ENCODE measurements around the gene GP2.
"Not testable (repeated sequence)": the region's sequence is repeated elsewhere in the genome, so short reads cannot be mapped to it uniquely, and the experiment has no call there.

The GP2 gene

DNA sequence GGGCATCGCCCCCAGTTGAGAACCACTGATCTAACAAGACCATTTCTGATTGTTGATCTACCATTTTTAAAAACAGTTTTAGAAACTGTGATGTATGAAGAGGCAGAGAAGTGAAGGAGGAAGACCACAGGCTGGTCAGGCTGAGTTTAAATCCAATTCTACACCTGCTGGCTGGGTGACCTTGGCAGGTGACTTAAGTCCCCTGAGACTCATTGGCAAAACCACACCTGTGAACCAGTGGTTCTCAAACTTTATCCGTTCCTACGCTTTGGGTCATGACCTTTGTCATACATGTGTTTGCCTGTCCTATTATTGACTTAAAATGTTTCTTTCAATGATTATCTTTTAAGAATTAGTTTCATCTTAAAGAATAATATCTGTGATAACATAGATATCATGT, 2.3 kb downstream of the GP2 start:
- no peak for DNase-seq (ENCODE audit: low read depth)

DNA sequence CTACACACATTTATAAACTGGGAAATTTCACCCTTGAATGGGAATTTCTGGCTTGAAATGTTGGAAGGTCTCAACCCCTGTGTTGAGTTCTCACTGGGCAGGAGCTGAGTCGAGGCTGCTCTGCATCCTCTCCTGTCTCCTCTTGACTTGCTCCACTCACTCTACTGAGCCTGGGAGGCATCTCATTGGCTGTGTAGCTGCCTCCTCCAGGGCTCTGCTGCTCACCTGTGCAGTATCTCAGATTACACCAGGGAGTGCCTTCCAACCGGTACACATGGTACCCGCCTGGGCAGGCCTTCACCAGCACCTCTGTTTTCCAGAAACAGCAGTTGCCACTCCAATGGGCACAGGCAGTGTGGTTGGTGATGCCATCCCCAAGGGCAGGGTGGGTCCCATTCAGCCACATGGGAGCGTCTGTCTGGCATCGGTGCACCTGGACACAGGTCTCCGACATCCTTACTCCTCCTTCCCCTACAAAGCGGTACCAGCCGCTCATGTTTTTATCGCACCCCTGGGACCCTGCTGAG, 3.7 kb downstream of the GP2 start:
- DNase-seq (ENCODE audit: low read depth) = no peak

DNA sequence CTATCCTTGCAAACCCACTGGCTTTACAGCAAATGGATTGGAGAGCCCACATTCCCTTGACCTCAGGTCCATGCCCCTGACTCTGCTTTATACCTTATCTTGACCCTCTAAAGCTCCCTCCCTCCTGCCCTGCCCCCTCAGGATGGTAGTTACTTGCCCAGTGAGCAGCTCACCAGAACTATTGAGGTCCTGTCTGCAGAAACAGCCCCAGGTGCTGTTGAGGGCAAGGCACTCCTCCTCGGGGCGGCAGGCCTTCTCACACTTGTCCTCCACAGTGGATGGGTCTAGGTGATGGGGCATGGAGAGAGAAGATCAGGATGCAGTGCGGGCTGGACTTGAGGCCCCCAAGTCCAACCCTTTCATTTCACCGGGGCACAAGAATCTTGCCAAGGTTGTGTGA, 4.6 kb downstream of the GP2 start:
- no peak for DNase-seq (ENCODE audit: low read depth)

DNA sequence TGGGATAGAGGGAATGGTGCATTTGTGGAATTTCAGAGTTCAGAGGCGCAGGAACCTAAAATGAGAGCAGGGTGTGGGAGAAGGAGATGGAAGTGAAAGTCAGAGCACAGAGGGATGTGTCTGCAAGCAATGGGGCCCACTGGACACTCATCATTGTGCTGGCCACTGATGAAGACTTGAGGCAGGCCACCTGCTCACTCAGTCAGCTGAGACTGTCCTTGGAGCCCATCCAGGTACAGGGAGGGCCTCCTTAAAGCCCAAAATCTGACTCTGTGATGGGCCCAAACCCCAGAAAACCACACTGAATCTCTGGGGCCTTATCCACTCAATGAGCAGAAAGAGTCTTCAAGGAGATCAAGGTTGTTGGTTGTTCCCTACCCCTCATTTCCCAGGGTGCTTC, 5.6 kb downstream of the GP2 start:
- DNase-seq (ENCODE audit: low read depth) = no peak

DNA sequence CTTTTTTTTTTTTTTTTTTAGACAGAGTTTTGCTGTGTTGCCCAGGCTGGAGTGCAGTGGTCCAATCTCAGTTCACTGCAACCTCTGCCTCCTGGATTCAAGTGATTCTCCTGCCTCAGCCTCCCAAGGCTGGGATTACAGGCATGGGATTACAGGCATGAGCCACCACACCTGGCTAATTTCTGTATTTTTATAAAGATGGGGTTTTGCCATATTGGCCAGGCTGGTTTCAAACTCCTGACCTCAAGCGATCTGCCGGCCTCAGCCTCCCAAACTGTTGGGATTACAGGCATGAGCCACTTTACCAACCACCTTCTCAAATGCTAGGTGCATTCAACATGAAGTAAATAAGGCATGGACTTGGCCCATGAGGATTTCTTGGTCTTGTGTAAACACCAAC, 6.3 kb downstream of the GP2 start:
- DNase-seq (ENCODE audit: low read depth) = not testable (repeated sequence)

DNA sequence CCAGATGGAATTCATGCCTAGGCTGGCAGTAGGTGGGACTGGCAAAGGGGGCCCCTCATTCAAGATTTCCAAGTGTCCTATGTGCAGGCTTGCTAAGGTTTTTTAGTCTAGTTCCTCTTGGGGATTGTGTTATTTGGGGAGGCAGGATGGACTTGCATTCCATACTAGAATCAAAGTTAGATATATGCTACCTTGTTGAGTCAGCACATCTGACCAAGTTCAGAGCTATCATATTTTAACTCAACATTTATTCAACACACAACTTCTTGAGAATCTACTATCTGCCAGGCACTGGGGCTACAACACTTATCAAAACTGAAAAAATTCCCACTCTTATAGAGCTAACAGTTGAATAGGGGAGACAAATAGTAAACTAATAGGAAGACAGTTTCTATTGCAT, 6.7 kb downstream of the GP2 start:
- no peak for DNase-seq (ENCODE audit: low read depth)

DNA sequence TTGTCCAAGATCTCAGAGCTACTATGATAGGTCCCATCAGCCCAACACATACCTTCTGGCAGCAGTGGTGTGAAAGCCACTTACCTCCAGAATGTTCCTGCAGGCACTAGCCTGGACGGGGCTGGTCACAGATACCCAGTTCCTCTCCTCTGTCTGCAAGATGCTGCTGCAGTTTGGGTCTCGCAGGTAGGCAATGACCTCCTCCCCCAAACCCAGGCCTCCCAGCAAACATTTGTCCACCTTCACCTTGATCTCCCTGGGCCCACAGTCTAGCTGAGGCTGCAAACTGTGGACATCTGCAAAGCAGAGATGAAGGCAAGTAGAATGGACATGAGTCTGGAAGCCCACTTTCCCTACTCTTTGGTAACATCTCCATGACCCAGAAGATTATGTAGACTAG, 7.1 kb downstream of the GP2 start:
- DNase-seq (ENCODE audit: low read depth) = no peak

DNA sequence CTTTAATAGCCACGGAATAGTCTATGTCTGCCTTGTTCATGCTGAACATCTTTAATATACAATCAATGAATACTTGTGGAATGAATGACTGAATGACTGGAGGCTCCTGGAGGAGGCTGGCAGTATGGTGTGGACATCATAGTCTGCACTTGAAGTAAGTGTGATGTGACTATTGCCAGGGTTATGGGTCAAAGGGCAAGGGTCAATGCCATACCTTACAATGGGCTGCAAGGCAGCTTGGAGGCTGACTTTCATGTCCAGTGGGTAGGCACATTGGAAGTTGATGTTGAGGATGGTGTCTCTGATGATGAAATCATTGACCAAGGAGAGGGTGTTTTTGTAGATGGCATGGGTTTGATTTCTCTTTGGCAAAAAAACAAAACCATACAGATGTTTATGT, 7.9 kb downstream of the GP2 start:
- no peak for DNase-seq (ENCODE audit: low read depth)

DNA sequence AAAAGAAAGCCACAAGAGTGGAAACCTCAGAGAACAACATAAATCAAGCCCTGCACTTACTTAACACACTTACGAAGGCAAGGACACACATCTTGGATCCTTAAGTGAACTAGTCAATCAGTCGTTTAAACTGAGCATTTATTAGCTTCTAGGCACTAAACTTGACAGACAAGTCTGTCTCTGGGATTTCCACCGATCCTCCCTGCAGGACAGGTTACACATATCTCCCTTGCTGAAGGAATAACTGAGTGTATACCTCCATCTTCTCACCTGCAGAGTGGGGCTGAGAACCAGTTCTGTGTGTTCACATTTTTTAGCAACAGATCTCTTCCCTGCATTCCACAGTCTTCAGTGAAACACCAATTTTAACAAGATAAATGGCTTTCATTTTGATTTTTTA, 8.9 kb downstream of the GP2 start:
- no peak for DNase-seq (ENCODE audit: low read depth)

DNA sequence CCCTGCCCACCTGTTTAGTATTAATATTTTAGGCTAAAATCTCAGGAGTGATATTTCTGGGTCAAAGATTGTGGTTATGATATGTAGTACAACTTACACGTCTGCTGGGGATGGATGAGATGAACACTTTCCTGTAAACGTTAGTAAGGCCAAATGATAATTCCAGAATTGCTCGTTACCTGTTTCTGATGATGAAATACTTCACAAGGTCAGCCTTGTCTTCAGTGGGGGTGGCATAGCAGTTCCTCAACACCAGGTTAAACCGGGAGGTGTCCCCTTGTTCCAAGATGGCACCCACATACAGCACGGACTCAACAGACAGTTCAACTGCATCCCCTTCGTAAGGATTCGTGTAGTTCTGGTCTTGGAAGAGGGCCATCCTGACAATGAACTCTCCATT, 9.3 kb downstream of the GP2 start:
- no peak for DNase-seq (ENCODE audit: low read depth)

DNA sequence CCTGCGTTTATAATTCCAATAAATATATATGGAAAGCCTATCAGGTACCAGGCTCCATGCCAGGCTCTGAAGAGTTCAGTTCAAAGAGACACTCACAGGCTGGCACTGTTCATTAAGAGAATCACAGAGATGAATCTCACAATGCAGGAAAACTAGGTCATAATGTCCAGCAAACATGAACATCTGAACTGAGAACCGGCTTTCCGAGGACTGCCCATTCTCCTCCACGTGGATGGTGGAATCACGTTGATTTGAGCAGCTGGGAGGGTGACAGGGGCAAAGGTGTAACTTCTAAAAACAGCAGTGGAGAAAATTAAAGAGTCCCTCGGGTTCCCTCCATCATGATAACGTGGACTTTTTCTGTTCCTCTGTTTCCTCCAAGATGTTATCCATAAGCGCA, 10.2 kb downstream of the GP2 start:
- no peak for DNase-seq (ENCODE audit: low read depth)

DNA sequence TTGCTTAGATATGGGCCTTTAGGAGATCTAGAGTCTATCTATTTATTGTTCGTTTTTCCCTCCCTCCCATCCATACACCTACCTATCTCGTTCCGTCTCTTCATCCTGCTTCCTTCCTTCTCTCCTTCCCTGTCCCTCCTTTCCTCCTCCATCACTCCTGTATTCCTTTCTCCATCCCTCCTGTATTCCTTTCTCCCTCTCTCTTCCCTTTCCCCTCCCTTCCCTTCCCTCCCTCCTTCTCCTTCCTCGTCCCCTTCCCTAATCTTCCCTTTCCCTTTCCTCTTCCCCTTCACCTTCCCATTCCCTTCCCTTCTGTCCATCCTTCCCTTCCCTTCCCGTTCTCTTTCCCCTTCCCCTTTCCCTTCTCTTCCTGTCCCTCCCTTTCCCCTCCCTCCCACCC, 10.6 kb downstream of the GP2 start:
- no peak for DNase-seq (ENCODE audit: low read depth)

DNA sequence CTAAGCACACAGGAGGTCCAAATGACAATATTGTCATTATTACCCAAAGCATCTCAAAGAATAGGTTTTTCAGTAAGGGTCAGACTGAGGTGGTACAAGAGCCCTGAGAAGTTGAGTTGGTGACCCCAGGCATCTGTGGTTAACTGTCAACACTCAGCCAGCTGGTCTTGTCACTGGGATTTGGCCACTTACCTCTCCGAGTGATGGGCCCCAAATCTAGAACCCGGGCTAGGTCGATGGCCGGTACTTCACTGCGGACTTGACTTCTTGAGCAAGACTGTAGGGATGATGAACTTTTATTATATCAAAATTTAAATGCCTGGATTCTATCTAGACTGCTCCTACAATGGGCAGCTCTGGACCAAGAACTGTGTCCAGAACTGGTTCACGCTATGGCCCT, 11.5 kb downstream of the GP2 start:
- no peak for DNase-seq (ENCODE audit: low read depth)

DNA sequence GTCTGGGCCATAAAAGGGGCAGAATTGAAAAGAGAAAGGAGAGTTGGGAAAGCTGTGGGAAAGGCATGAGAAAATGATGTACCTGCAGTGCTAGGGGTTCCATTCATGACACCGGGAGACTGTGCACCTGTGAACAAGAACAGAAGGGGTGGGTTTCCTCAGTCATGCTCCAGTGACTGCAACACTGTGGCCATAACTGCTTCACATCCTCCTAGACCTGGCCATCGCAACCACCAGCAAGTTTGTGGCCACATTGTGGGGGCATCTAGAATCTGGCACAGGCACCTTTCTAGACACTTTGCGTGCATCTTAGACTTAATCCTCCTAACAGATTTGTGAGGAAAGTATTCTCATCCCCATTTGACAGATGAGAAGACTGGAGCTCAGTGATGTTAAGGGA, 12.7 kb downstream of the GP2 start:
- DNase-seq (ENCODE audit: low read depth) = no peak

DNA sequence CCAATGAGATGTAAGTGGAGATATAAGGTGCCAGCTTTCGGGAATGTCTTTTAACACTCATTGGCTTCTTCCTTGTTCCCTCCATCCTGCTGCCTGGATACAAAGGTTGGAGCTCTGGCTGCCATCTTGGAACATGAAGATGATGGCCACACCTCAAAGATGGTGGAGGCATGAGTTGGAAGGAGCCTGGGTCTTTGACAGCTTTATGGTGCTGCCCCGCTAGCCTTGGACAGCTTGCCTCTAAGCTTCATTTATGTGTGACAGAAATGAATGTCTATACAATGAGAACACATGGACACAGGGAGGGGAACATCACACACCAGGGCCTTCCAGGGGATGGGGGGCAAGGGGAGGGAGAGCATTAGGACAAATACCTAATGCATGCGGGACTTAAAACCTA, 13.6 kb downstream of the GP2 start:
- no peak for DNase-seq (ENCODE audit: low read depth)

DNA sequence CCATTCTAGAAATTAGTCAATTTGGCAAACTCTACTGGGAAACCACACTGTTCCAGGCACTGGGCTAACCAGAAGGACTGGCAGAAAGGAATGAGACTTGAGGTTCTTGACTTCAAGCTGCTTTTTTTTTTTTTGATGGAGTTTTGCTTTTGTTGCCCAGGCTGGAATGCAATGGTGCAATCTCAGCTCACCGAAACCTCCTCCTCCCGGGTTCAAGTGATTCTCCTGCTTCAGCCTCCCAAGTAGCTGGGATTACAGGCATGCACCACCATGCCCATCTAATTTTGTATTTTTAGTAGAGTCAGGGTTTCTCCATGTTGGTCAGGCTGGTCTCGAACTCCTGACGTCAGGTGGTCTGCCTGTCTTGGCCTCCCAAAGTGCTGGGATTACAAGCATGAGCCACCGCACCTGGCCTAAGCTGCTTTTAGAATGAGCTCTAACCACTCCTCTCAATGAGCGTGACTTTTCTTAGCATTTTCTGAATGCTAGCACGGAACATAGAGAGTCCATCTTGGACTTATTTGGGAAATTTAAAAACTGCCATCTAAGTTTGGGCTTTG, 14.7 kb downstream of the GP2 start:
- not testable (repeated sequence) for DNase-seq (ENCODE audit: low read depth)

DNA sequence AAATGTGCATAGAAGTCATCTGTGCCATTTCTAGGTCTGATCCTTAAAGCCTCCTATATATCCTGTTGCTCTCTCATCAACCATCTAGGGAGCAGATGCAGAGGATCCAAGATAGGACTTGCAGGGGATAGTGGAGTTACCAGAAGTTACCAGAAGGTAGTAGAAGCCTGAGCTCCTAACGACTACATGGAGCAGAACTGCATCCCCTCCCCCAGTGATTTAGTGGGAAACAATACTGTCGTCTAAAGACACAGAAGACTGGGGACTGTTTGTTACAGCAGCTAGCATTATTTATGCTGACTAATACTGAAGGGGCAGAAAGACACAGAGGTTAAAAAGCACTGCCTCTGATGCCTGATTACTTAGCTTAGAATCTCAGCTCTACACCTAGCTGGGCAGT, 15.8 kb downstream of the GP2 start:
- DNase-seq (ENCODE audit: low read depth) = no peak

DNA sequence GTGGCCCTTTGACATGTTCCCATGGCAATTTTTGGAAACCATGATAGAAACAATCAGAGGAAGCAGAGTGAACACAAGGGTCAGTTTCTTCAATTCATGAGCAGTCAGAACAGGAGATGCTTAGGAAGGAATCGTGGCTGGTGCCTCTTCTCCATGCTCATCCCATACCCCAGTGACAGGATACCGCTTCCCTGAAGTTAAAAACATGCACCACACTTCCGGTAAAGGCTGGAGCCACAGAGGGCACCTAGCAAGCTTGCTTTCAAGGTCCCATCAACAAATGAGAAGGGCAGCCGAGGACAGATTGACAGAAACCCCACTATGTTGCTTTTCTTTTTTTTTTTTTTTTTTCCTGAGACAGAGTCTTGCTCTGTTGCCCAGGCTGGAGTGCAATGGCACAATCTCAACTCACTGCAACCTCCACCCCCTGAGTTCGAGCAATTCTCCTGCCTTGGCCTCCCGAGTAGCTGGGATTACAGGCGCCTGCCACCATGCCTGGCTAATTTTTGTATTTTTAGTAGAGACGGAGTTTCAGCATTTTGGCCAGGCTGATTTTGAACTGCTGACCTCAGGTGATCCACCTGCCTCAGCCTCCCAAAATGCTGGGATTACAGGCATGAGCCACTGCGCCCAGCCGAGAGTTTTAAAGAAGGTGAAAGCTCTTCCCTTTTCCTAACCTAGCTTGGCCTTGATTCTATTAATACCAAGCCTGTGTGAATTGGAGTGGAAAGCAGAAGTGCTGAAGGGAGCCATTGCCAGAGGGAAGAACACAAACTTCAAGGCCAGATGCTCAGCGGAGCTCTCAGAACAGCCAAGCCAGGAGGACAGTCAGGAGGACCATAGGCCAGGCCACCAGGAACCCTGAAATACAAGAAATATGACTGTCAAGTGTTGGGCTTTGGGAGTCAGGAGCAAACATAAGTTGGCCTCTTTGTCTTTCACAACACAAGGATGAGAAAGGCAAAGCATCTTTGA, 16.6 kb downstream of the GP2 start:
- no peak for DNase-seq (ENCODE audit: low read depth)

DNA sequence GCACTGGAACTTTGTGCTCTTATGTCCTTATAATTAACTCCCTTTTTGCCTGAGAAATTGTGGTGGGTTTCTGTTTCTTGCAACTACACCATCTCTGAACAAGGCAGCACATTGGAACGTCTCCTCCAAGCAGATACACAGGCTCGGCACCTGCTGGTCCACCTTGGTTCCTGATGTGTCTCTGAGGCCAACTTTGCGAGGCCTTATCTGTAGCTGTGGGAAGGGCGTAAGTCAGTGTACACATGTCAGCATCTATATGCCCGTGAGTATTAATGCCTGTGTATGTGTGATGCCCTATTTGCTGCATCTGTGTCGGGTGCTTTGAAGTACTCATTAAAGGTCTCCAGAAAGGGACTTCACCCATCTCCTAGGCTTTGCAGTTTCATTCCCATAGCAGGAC, 17.5 kb downstream of the GP2 start:
- DNase-seq (ENCODE audit: low read depth) = no peak

DNA sequence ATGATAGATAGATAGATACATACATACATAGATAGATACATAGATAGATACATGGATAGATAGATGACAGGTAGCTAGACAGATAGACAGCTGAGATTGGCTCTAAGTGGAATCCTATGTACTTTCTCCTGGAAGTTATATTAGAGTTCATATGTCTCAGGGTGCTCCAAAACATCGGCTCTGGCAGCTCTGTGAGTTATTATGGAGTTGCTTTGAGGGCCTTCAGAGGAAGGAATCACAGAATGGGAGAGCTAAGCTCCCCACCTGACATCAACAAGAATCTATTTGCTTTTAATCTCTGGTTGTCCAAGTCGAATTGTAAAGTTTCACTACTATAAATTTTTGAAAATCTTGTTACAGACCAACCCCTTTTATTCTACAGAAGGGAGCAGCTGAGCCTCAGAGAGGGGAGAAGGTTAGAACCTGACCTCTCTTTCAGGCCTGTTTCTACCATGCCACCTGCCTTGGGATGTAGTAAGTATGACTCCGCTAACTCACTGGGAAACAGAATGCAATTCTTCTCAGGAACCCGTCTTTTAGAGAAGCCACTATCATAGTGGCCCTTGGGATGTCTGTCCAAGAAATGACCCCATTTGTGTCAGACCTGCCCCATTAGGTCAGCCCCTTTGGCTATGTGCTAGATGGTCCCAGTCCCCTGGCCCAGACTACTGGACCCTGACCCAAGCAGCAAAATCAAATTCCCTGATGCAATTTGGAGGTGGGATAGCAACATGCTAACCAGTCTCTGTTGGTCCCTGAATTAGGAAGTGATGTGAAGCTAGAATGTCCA, 18.3 kb downstream of the GP2 start:
- no peak for DNase-seq (ENCODE audit: low read depth)

DNA sequence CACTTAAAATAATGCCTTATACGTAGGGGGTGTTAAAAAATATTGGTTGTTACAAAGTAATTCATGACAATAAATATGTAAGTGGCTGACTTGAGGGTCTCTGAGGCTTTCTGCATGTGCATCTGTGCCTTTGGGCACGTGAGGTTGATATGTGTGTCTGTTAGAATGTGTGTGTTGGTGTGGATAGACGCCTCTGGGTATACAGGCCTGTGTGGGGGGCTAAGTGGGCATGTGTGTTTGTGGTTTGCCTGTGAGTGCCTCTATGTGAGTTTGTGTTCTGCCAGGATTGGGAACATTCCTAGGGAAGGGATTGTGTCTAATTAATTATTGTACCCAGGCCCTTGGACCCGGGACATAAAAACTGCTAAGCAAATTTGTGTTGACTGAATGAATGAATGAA, 19.0 kb downstream of the GP2 start:
- DNase-seq (ENCODE audit: low read depth) = no peak

DNA sequence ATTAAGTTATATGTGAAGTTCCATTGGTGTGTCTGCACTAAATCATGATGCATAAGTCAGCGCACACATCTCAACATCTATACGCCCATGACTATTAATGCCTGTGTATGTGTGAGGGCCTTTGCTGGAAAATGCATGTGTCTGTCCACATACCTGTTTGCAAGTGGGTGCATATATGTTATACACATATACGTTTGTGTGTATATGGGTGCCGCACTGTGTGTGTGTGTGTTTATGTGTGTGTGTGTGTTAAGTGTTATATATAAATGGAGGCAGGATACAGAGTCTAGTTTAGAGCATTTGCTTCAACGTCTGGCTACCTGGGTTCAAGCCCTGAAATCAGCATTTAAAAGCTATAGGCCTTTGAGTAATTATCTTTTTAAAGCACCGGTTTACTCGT, 19.5 kb downstream of the GP2 start:
- no peak for DNase-seq (ENCODE audit: low read depth)

DNA sequence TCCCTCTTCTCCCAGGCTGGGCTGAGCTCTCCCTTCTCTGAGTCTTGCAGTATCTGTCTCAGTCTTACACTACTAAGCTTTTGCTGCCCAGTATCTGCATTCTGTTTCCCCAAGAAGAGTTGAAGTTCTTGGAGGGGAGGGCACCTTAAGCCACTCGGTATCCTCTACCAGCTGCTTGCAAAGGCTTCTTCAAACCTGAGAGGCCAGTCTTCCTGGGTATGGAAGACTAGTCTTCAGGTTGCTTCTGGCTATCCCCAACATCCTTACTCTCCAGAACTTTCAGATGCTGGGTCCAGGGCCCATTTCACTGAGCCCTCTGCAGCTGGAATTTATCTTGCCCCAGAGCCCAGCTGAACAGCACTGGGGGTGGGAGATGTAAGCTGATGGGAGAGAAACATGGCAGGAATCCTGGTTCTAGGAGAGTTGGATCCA, 20.1 kb downstream of the GP2 start:
- no peak for DNase-seq (ENCODE audit: low read depth)

All from non-pigmented ciliary epithelial cell (primary cell).